GM23338 (cell line): ENCODE results near the gene DLG2.

Source experiments
- EZH2 ChIP-seq: fragments of 200-600 bp; sonication (generic); IDR thresholded peaks from one replicate; pipeline ENCODE4 v1.8.0; 2017; ENCODE audit warnings: antibody characterized with exemption, mild to moderate bottlenecking, low read depth; ENCODE audit not compliant: unreplicated experiment
- POLR2AphosphoS5 ChIP-seq: IDR thresholded peaks from 2 replicates; pipeline ENCODE4 v1.6.1; 2016; ENCODE audit warnings: antibody characterized with exemption, low read depth
- REST ChIP-seq: IDR thresholded peaks from one replicate; pipeline ENCODE4 v1.6.1; 2018; ENCODE audit warnings: antibody characterized with exemption; ENCODE audit not compliant: unreplicated experiment
- ZNF114 ChIP-seq: fragments of 250-450 bp; sonication (Bioruptor Pico); IDR thresholded peaks from 2 replicates; pipeline ENCODE4 v1.5.0; 2020; ENCODE audit warnings: mild to moderate bottlenecking, moderate library complexity
- TF ChIP-seq, protein P1 (sequence below), 2 experiments: fragments of 200-600 bp in 1 of 2; sonication (generic) in 1 of 2; conservative IDR thresholded peaks; 2 replicates each; pipeline versions ENCODE4 v1.5.1 to v1.6.1; 2016 to 2017; ENCODE audit warnings: antibody characterized with exemption in 2 of 2, low read depth in 2 of 2, mild to moderate bottlenecking in 2 of 2, moderate library complexity in 1 of 2
- TF ChIP-seq, protein P2 (sequence below): IDR thresholded peaks from 2 replicates; pipeline ENCODE4 v1.6.1; 2016; ENCODE audit warnings: antibody characterized with exemption

DNA sequence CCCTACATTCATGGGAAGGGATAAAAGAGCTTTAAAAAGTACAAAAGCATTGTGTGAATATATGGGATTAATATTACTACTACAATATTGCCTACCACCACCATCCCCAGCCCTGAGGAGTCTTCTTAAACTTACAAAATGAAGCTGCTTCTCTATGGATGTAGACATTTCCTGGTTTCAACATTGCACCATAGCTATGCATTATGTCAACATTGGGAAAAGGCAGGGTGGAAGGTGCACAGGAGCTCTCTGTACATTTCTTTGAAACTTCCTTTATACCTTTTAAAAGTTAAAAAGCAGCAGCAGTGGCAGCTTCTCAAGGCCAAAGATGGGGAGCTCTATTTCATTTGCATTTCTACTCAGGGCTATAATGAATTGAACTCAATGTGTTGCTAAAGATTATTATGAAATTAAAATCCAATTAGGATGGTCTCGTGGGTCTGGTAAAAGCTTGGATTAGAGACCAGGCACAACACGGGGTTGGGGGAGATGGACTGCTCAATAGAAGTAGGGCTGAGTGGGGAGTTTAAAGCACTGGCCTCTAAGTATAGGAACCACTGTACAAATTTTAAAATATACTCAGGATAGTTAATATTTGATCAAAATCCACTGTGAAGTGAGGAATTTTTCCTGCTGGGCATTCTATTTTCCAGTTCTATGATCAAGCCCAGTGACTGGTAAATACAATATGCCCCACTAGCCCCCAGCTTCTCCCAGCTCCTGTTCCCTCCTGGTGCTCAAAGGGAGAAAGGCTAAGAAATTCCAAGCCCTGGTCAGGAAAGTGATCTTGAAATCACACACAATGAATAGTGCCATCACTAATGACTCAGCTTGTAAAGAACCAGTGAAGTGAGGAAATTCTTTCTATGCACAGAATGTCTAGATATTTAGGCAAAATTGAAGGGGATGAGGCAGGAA is 1978.3 kb downstream of the DLG2 start:
- TF ChIP-seq, protein P1, sequence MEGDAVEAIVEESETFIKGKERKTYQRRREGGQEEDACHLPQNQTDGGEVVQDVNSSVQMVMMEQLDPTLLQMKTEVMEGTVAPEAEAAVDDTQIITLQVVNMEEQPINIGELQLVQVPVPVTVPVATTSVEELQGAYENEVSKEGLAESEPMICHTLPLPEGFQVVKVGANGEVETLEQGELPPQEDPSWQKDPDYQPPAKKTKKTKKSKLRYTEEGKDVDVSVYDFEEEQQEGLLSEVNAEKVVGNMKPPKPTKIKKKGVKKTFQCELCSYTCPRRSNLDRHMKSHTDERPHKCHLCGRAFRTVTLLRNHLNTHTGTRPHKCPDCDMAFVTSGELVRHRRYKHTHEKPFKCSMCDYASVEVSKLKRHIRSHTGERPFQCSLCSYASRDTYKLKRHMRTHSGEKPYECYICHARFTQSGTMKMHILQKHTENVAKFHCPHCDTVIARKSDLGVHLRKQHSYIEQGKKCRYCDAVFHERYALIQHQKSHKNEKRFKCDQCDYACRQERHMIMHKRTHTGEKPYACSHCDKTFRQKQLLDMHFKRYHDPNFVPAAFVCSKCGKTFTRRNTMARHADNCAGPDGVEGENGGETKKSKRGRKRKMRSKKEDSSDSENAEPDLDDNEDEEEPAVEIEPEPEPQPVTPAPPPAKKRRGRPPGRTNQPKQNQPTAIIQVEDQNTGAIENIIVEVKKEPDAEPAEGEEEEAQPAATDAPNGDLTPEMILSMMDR (conservative IDR thresholded peaks at IDR 0.05; ENCODE audit: low read depth in 2 of 2) = no peak
- no peak for TF ChIP-seq POLR2AphosphoS5
- TF ChIP-seq ZNF114 = no peak
- no peak for TF ChIP-seq EZH2
- no peak for TF ChIP-seq REST
- TF ChIP-seq, protein P2, sequence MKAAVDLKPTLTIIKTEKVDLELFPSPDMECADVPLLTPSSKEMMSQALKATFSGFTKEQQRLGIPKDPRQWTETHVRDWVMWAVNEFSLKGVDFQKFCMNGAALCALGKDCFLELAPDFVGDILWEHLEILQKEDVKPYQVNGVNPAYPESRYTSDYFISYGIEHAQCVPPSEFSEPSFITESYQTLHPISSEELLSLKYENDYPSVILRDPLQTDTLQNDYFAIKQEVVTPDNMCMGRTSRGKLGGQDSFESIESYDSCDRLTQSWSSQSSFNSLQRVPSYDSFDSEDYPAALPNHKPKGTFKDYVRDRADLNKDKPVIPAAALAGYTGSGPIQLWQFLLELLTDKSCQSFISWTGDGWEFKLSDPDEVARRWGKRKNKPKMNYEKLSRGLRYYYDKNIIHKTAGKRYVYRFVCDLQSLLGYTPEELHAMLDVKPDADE = no peak
